Endodermal cell (in vitro differentiated cells): ENCODE results near the gene PTCD1. TPM values are rescaled to one million over a fixed set of nuclear protein-coding genes. Genes with fewer than 3 reads are reported as not detected.
A peak's percentile ranks its signal among the peaks of the same experiment; 100 is the strongest.

Source experiments
- DNase-seq: peaks from one replicate; pipeline ENCODE4 v3.0.0-alpha.2; 2017
- H3K27ac ChIP-seq: 2 replicates; pipeline ENCODE4 v1.5.1; 2013; ENCODE audit warnings: mild to moderate bottlenecking, low read depth, low read length, moderate library complexity
- H3K27me3 ChIP-seq: 2 replicates; pipeline ENCODE4 v1.6.1; 2013; ENCODE audit warnings: mild to moderate bottlenecking, low read length, moderate library complexity; ENCODE audit not compliant: insufficient read depth, control insufficient read depth, poor library complexity, severe bottlenecking
- H3K36me3 ChIP-seq: 2 replicates; pipeline ENCODE4 v1.7.0; 2013; ENCODE audit warnings: mild to moderate bottlenecking, low read length, moderate library complexity; ENCODE audit not compliant: control insufficient read depth, insufficient read depth
- H3K4me1 ChIP-seq: one replicate; pipeline ENCODE4 v1.7.0; 2013; ENCODE audit warnings: low read length; ENCODE audit not compliant: control insufficient read depth, insufficient read depth
- H3K4me3 ChIP-seq: 2 replicates; pipeline ENCODE4 v1.5.1; 2013; ENCODE audit warnings: mild to moderate bottlenecking, low read length, moderate library complexity
- H3K9ac ChIP-seq: 2 replicates; pipeline ENCODE4 v1.6.1; 2013; ENCODE audit warnings: mild to moderate bottlenecking, low read length, moderate library complexity; ENCODE audit not compliant: poor library complexity, severe bottlenecking; ENCODE audit errors: extremely low read depth
- H3K9me3 ChIP-seq: 2 replicates; pipeline ENCODE4 v1.6.1; 2013; ENCODE audit warnings: mild to moderate bottlenecking, low read length, moderate library complexity; ENCODE audit not compliant: control insufficient read depth
- H3K27ac Mint-ChIP-seq: 2 replicates; pipeline ENCODE4 v1.8.0; 2020; ENCODE audit warnings: mixed read lengths
- H3K27me3 Mint-ChIP-seq: 2 replicates; pipeline ENCODE4 v1.8.0; 2021; ENCODE audit warnings: mild to moderate bottlenecking, mixed read lengths; ENCODE audit not compliant: insufficient read depth
- H3K36me3 Mint-ChIP-seq: 2 replicates; pipeline ENCODE4 v1.8.0; 2020; ENCODE audit warnings: low read depth, mixed read lengths
- H3K4me1 Mint-ChIP-seq: 2 replicates; pipeline ENCODE4 v1.8.0; 2020; ENCODE audit warnings: mixed read lengths
- H3K4me3 Mint-ChIP-seq: 2 replicates; pipeline ENCODE4 v1.8.0; 2020; ENCODE audit warnings: mild to moderate bottlenecking, moderate library complexity, mixed read lengths
- H3K9me3 Mint-ChIP-seq: 2 replicates; pipeline ENCODE4 v1.8.0; 2020; ENCODE audit warnings: mild to moderate bottlenecking, mixed read lengths
- CTCF ChIP-seq: fragments of 200-600 bp; sonication (generic); conservative IDR thresholded peaks from 2 replicates; pipeline ENCODE4 v1.5.0; 2021; ENCODE audit warnings: antibody characterized with exemption, mild to moderate bottlenecking
- WGBS, 2 experiments: methylation state at CpG; one replicate each; pipeline versions ENCODE4 v1.1.5 to v1.1.7; 2013; ENCODE audit warnings: missing lambda C conversion rate in 2 of 2, mixed read lengths in 1 of 2; ENCODE audit not compliant: insufficient coverage in 1 of 2, insufficient read length in 1 of 2; 5-methylcytosine and 5-hydroxymethylcytosine counted together
- total RNA-seq, 2 donors: library from RNA; stranded (reverse); fragmentation: NEBNext Ultra II Directional in 1 of 2; extraction: Animal tissue kit (Norgen Biotek cat#: 25700) in 1 of 2; gene quantifications; 2 replicates in 1 of 2; 3 replicates in 1 of 2; pipeline ENCODE4 v1.2.1, GENCODE V29; 2021

The PTCD1 gene
- total RNA-seq, 2 donors from 2014 or later = 11.9 to 12.5 TPM

- no peaks in the 10 kb centered on the region for H3K4me1 ChIP-seq
- peak overlapping the region; percentile 77 for H3K4me3 Mint-ChIP-seq
- peak overlapping the region; percentile 98 for H3K27ac Mint-ChIP-seq
- H3K27me3 ChIP-seq = no peaks in the 10 kb centered on the region
- H3K27ac ChIP-seq = peak overlapping the region; percentile 59
- no peaks in the 10 kb centered on the region for H3K9me3 Mint-ChIP-seq
- H3K4me1 Mint-ChIP-seq = peaks cover 9% of the 10 kb centered on the region
- no peaks in the 10 kb centered on the region for H3K27me3 Mint-ChIP-seq
- TF ChIP-seq CTCF = no peak
- WGBS, 2 experiments = 4 to 14% methylated on average over 32 to 68 of the region's 68 CpGs
- peak overlapping the region; percentile 53 for H3K9ac ChIP-seq
- peaks cover 50% of the 10 kb centered on the region for H3K36me3 Mint-ChIP-seq
- DNase-seq = peak; percentile 95
- H3K4me3 ChIP-seq = peak overlapping the region; percentile 82
- no peaks in the 10 kb centered on the region for H3K9me3 ChIP-seq
- H3K36me3 ChIP-seq = peaks cover 66% of the 10 kb centered on the region
Observed at GRCh38 chr7:99392659-99393354, 45.8 kb downstream of the PTCD1 start.

- H3K9ac ChIP-seq = no peak overlapping the region
- peaks cover 9% of the 10 kb centered on the region for H3K4me1 Mint-ChIP-seq
- H3K9me3 ChIP-seq = no peaks in the 10 kb centered on the region
- H3K4me1 ChIP-seq = no peaks in the 10 kb centered on the region
- H3K4me3 ChIP-seq = peak overlapping the region; percentile 82
- no peaks in the 10 kb centered on the region for H3K27me3 Mint-ChIP-seq
- 90 to 99% methylated on average over 8 of the region's 8 CpGs for WGBS, 2 experiments
- peaks cover 66% of the 10 kb centered on the region for H3K36me3 ChIP-seq
- peak overlapping the region; percentile 77 for H3K4me3 Mint-ChIP-seq
- H3K9me3 Mint-ChIP-seq = no peaks in the 10 kb centered on the region
- H3K27me3 ChIP-seq = no peaks in the 10 kb centered on the region
- H3K27ac Mint-ChIP-seq = no peak overlapping the region
- H3K36me3 Mint-ChIP-seq = peaks cover 50% of the 10 kb centered on the region
- no peak overlapping the region for H3K27ac ChIP-seq
- DNase-seq = no peak
- no peak for TF ChIP-seq CTCF
Observed at GRCh38 chr7:99392046-99392445, 46.6 kb downstream of the PTCD1 start.

- peak overlapping the region; percentile 77 for H3K4me3 Mint-ChIP-seq
- 93 to 96% methylated on average over 14 to 22 of the region's 23 CpGs for WGBS, 2 experiments
- H3K4me3 ChIP-seq = no peak overlapping the region
- no peaks in the 10 kb centered on the region for H3K9me3 ChIP-seq
- peaks cover 53% of the 10 kb centered on the region for H3K36me3 Mint-ChIP-seq
- TF ChIP-seq CTCF = no peak
- H3K27ac Mint-ChIP-seq = no peak overlapping the region
- peaks cover 70% of the 10 kb centered on the region for H3K36me3 ChIP-seq
- H3K27me3 Mint-ChIP-seq = no peaks in the 10 kb centered on the region
- no peaks in the 10 kb centered on the region for H3K27me3 ChIP-seq
- H3K4me1 Mint-ChIP-seq = peaks cover 9% of the 10 kb centered on the region
- no peaks in the 10 kb centered on the region for H3K9me3 Mint-ChIP-seq
- no peaks in the 10 kb centered on the region for H3K4me1 ChIP-seq
- H3K9ac ChIP-seq = no peak overlapping the region
- DNase-seq = no peak
- no peak overlapping the region for H3K27ac ChIP-seq
Observed at GRCh38 chr7:99390941-99391602, 47.5 kb downstream of the PTCD1 start.
